HCT116 (cell line): ENCODE measurements around the gene CCDC148. TPM values are rescaled to one million over a fixed set of nuclear protein-coding genes. Genes with fewer than 3 reads are reported as not detected.

Experiments
- ATAC-seq: fragments of 200-7000 bp; cut with Tn5 transposase; 2 replicates; pipeline ENCODE4 v1.9.1; 2020; ENCODE audit warnings: mild to moderate bottlenecking, moderate library complexity
- BruUV-seq: library from RNA; stranded (reverse); fragments of 400-500 nt; replicated peaks from 2 replicates; lab custom pipeline; 2021; lab: Mats Ljungman, UMichigan
- CTCF ChIA-PET: fragments of 300-600 bp; sonication (Branson Sonifier 250); formaldehyde crosslinking; loops from one replicate; lab custom pipeline; 2021; ENCODE audit warnings: antibody characterized with exemption; lab: Charles Lee
- POLR2A ChIA-PET: fragments of 300-600, 350-600 bp; sonication (Branson Sonifier 250); formaldehyde crosslinking; loops from one replicate; lab custom pipeline; 2021; ENCODE audit warnings: antibody characterized with exemption; lab: Charles Lee
- RAD21 ChIA-PET, 2 experiments: fragments of 300-600 bp; sonication (Branson Sonifier 250); formaldehyde crosslinking; loops; one replicate each; lab custom pipeline; 2023; ENCODE audit warnings: low total read pairs in 2 of 2; ENCODE audit not compliant: uncharacterized antibody in 2 of 2, unreplicated experiment in 2 of 2, low non-redundant PET in 1 of 2; lab: Charles Lee
- DNase-seq: peaks from one replicate; pipeline ENCODE4 v3.0.0-alpha.2; 2010; ENCODE audit warnings: low read depth, low spot score
- H2AFZ ChIP-seq: fragments of 200-600 bp; shearing (Covaris generic), sonication (generic); 2 replicates; pipeline ENCODE4 v1.6.1; 2017; ENCODE audit warnings: low read depth, mixed run types, mixed read lengths, antibody characterized with exemption, low read length; ENCODE audit not compliant: poor library complexity, severe bottlenecking
- H3K27ac ChIP-seq: 2 replicates; pipeline ENCODE4 v1.5.1; 2012; ENCODE audit warnings: low read depth, low read length
- H3K27me3 ChIP-seq: fragments of 200-600 bp; sonication (generic); 2 replicates; pipeline ENCODE4 v1.6.1; 2016; ENCODE audit warnings: mixed run types, low read length, mixed read lengths; ENCODE audit not compliant: insufficient read depth
- H3K36me3 ChIP-seq, 2 experiments: fragments of 200-500 bp in 1 of 2; fragments of 200-600 bp in 1 of 2; sonication (Bioruptor generic) in 1 of 2; sonication (generic) in 1 of 2; 2 replicates each; pipeline versions ENCODE4 v1.5.1 to v1.6.1; 2014 to 2016; ENCODE audit warnings: low read length in 2 of 2, inconsistent platforms in 1 of 2, mixed read lengths in 1 of 2, mixed run types in 1 of 2; ENCODE audit not compliant: insufficient read depth in 2 of 2, control insufficient read depth in 1 of 2
- H3K4me1 ChIP-seq, 2 experiments: fragments of 200-600 bp in 1 of 2; sonication (generic) in 1 of 2; 2 replicates each; pipeline versions ENCODE4 v1.5.1 to v1.6.1; 2012 to 2017; ENCODE audit warnings: low read length in 2 of 2, inconsistent platforms in 1 of 2, mild to moderate bottlenecking in 1 of 2, mixed read lengths in 1 of 2, mixed run types in 1 of 2, moderate library complexity in 1 of 2; ENCODE audit not compliant: insufficient read depth in 2 of 2, control insufficient read depth in 1 of 2
- H3K4me2 ChIP-seq: fragments of 200-600 bp; sonication (generic); 2 replicates; pipeline ENCODE4 v1.6.1; 2017; ENCODE audit warnings: mixed run types, low read length, mixed read lengths
- H3K4me3 ChIP-seq, 2 experiments: fragments of 200-600 bp in 1 of 2; sonication (generic) in 1 of 2; replicated peaks in 1 of 2; 2 replicates each; pipeline ENCODE4 v1.5.1; 2011 to 2016; ENCODE audit warnings: low read length in 2 of 2, control low read depth in 1 of 2, low read depth in 1 of 2, mild to moderate bottlenecking in 1 of 2, mixed read lengths in 1 of 2, mixed run types in 1 of 2
- H3K79me2 ChIP-seq: fragments of 200-600 bp; sonication (generic); 2 replicates; pipeline ENCODE4 v1.6.1; 2017; ENCODE audit warnings: mild to moderate bottlenecking, mixed run types, low read length, moderate library complexity, mixed read lengths; ENCODE audit not compliant: insufficient read depth
- H3K9ac ChIP-seq: fragments of 200-600 bp; sonication (generic); 2 replicates; pipeline ENCODE4 v1.6.1; 2016; ENCODE audit warnings: low read length, mixed read lengths
- H3K9me2 ChIP-seq: fragments of 200-600 bp; sonication (generic), shearing (Covaris generic); 2 replicates; pipeline ENCODE4 v1.6.1; 2017; ENCODE audit warnings: mixed run types, mild to moderate bottlenecking, moderate library complexity; ENCODE audit not compliant: insufficient read depth
- H3K9me3 ChIP-seq, 2 experiments: fragments of 200-500 bp in 1 of 2; fragments of 200-600 bp in 1 of 2; sonication (Bioruptor generic) in 1 of 2; sonication (generic) in 1 of 2; 2 replicates each; pipeline ENCODE4 v1.6.1; 2014 to 2017; ENCODE audit warnings: low read length in 2 of 2, mixed read lengths in 2 of 2, inconsistent platforms in 1 of 2, low read depth in 1 of 2, mild to moderate bottlenecking in 1 of 2, mixed run types in 1 of 2, moderate library complexity in 1 of 2; ENCODE audit not compliant: control insufficient read depth in 1 of 2, insufficient read depth in 1 of 2
- H4K20me1 ChIP-seq: fragments of 200-600 bp; sonication (generic), shearing (Covaris generic); 2 replicates; pipeline ENCODE4 v1.6.1; 2017; ENCODE audit warnings: mixed run types, mild to moderate bottlenecking, moderate library complexity; ENCODE audit not compliant: insufficient read depth
- CBX3 ChIP-seq: IDR thresholded peaks from 2 replicates; pipeline ENCODE4 v1.6.1; 2012; ENCODE audit warnings: low read depth
- CTCF ChIP-seq, 3 experiments: fragments of 200-600 bp in 1 of 3; sonication (generic) in 1 of 3; IDR thresholded peaks in 2 of 3; conservative IDR thresholded peaks in 1 of 3; 2 replicates each; pipeline ENCODE4 v1.5.1; 2012 to 2017; ENCODE audit warnings: low read depth in 2 of 3, low read length in 2 of 3, antibody characterized with exemption in 1 of 3, borderline replicate concordance in 1 of 3, control low read depth in 1 of 3, mild to moderate bottlenecking in 1 of 3, mixed read lengths in 1 of 3, mixed run types in 1 of 3, moderate library complexity in 1 of 3; ENCODE audit not compliant: insufficient read depth in 1 of 3
- FOSL1 ChIP-seq: IDR thresholded peaks from 2 replicates; pipeline ENCODE4 v1.6.1; 2012; ENCODE audit warnings: low read depth
- JUND ChIP-seq: IDR thresholded peaks from 2 replicates; pipeline ENCODE4 v1.6.1; 2012
- MAX ChIP-seq: IDR thresholded peaks from 2 replicates; pipeline ENCODE4 v1.6.1; 2012
- POLR2AphosphoS5 ChIP-seq: IDR thresholded peaks from 2 replicates; pipeline ENCODE4 v1.6.1; 2011; ENCODE audit warnings: mild to moderate bottlenecking, low read depth, low read length, moderate library complexity
- RAD21 ChIP-seq: IDR thresholded peaks from 2 replicates; pipeline ENCODE4 v1.6.1; 2012; ENCODE audit warnings: low read depth, mild to moderate bottlenecking
- REST ChIP-seq: IDR thresholded peaks from 2 replicates; pipeline ENCODE4 v1.6.1; 2012; ENCODE audit warnings: low read depth
- SP1 ChIP-seq: IDR thresholded peaks from 2 replicates; pipeline ENCODE4 v1.6.1; 2012; ENCODE audit warnings: low read depth
- SRF ChIP-seq: IDR thresholded peaks from 2 replicates; pipeline ENCODE4 v1.6.1; 2012; ENCODE audit warnings: low read depth
- TCF7L2 ChIP-seq: IDR thresholded peaks from 2 replicates; pipeline ENCODE4 v1.7.0; 2011; ENCODE audit warnings: borderline replicate concordance, inconsistent platforms; ENCODE audit not compliant: insufficient read depth, insufficient read length; ENCODE audit errors: extremely low read depth
- YY1 ChIP-seq: IDR thresholded peaks from 2 replicates; pipeline ENCODE4 v1.6.1; 2011; ENCODE audit warnings: low read length, low read depth, moderate library complexity, mild to moderate bottlenecking; ENCODE audit not compliant: insufficient replicate concordance; ENCODE audit errors: extremely low read depth
- ZFX ChIP-seq: fragments of 450-650 bp; IDR thresholded peaks from 2 replicates; pipeline ENCODE4 v1.6.1; 2017
- ZNF274 ChIP-seq: fragments of 200-500 bp; sonication (Bioruptor generic); IDR thresholded peaks from 2 replicates; pipeline ENCODE4 v1.6.1; 2014; ENCODE audit warnings: mild to moderate bottlenecking, low read depth, low read length, inconsistent platforms
- intact Hi-C: fragments of 100-400 bp; cut with micrococcal nuclease; formaldehyde crosslinking; loops from 2 replicates; pipeline ENCODE4 v1.10.0; 2022
- total RNA-seq: library from RNA; stranded (reverse); gene quantifications from one replicate; pipeline ENCODE4 v1.2.1, GENCODE V29; 2021; ENCODE audit not compliant: unreplicated experiment

The CCDC148 gene
- total RNA-seq, 1 experiment from 2014 or later, result 0.59 TPM

GRCh38 chr2:158457826-158458616 is 1.5 kb upstream of the CCDC148 start (continued):
- peak; percentile 73 for TF ChIP-seq CBX3
- no peak for TF ChIP-seq JUND
- TF ChIP-seq FOSL1, result no peak
- no peak for TF ChIP-seq SRF
- TF ChIP-seq POLR2AphosphoS5, result peak; percentile 63

- ChIA-PET POLR2A (interaction anchor here (1.0 kb wide), 1 partner anchor 9 kb away, joined by 3 read pairs; no protein-coding TSS in a partner anchor), CTCF (interaction anchor here (1.1 to 1.4 kb wide), 2 partner anchors 8 to 288 kb away, joined by 4 to 5 read pairs; no protein-coding TSS in a partner anchor), RAD21 (interaction anchor here in 1 of 2 experiments (0.7 kb wide), 1 partner anchor 49 kb away, joined by 3 read pairs; no protein-coding TSS in a partner anchor)
- DNase-seq (no peak), ATAC-seq (peak; percentile 37)
- intact Hi-C loops, result loop anchor here (5.0 kb wide), 2 partner anchors 295 to 425 kb away; no protein-coding TSS in a partner anchor
- Histone ChIP-seq H3K9ac (peak overlapping the region; percentile 95), H3K9me2 (no peaks in the 10 kb centered on the region), H3K9me3 (no peaks in the 10 kb centered on the region), H4K20me1 (peaks cover 24% of the 10 kb centered on the region; the same call in 1 of the 2 replicates), H3K36me3 (no peaks in the 10 kb centered on the region), H3K4me2 (peak overlapping the region; percentile 95), H3K27ac (peak overlapping the region; percentile 85), H3K4me3 (peak overlapping the region; percentile 78 to 85), H3K79me2 (peaks cover 50% of the 10 kb centered on the region), H3K4me1 (peaks cover 22 to 29% of the 10 kb centered on the region in 2 experiments), H2AFZ (no peak overlapping the region), H3K27me3 (no peaks in the 10 kb centered on the region)
- no TSS peak for BruUV-seq
- TF ChIP-seq RAD21 (no peak), FOSL1 (no peak), ZNF274 (no peak), TCF7L2 (peak; percentile 22), MAX (peak; percentile 72; the same call in 1 of the 2 replicates), CTCF (IDR thresholded peaks at IDR 0.05 in 2 of 3, conservative IDR thresholded peaks at IDR 0.05 in 1 of 3; ENCODE audit: borderline replicate concordance in 1 of 3, insufficient read depth in 1 of 3, low read depth in 2 of 3, low read length in 2 of 3) (no peak), JUND (no peak), YY1 (peak; percentile 57), REST (no peak), CBX3 (no peak), ZFX (peak; percentile 31; the same call in 1 of the 2 replicates), SRF (no peak), SP1 (no peak; the same call in 1 of the 2 replicates)
These were observed 706 bp upstream of the CCDC148 start for GRCh38 chr2:158457092-158457825.
